SU-DHL-6 (cell line): Measurements from ENCODE around the gene MAPK14.

ENCODE experiments used
- H2AFZ ChIP-seq: fragments of 200-600 bp; sonication (generic); 2 replicates; pipeline ENCODE4 v1.6.1; 2014; ENCODE audit warnings: low read depth, mild to moderate bottlenecking, moderate library complexity, mixed read lengths, antibody characterized with exemption, low read length; ENCODE audit not compliant: severe bottlenecking
- H3F3A ChIP-seq: fragments of 200-600 bp; shearing (Covaris generic); 2 replicates; pipeline ENCODE4 v1.6.0; 2016; ENCODE audit warnings: antibody characterized with exemption, mild to moderate bottlenecking; ENCODE audit not compliant: insufficient read depth
- H3K27ac ChIP-seq: fragments of 200-600 bp; sonication (generic); 2 replicates; pipeline ENCODE4 v1.5.1; 2016; ENCODE audit warnings: low read depth, mild to moderate bottlenecking, low read length, moderate library complexity, mixed read lengths
- H3K27me3 ChIP-seq: fragments of 200-600 bp; sonication (generic), shearing (Covaris generic); 2 replicates; pipeline ENCODE4 v1.6.0; 2014; ENCODE audit warnings: mild to moderate bottlenecking, low read length
- H3K36me3 ChIP-seq: fragments of 200-600 bp; sonication (generic); 2 replicates; pipeline ENCODE4 v1.6.1; 2014; ENCODE audit warnings: mild to moderate bottlenecking, low read length, mixed read lengths
- H3K4me2 ChIP-seq: fragments of 300-600, 200-600 bp; shearing (Covaris generic), sonication (generic); 2 replicates; pipeline ENCODE4 v1.6.0; 2014; ENCODE audit warnings: low read length, low read depth, mild to moderate bottlenecking; ENCODE audit not compliant: poor library complexity, severe bottlenecking
- H3K4me3 ChIP-seq: fragments of 200-600 bp; sonication (generic); 2 replicates; pipeline ENCODE4 v1.5.1; 2014; ENCODE audit warnings: antibody characterized with exemption, low read length, mild to moderate bottlenecking, mixed read lengths; ENCODE audit not compliant: insufficient read depth, poor library complexity, severe bottlenecking
- H3K79me2 ChIP-seq: fragments of 200-600 bp; sonication (generic); 2 replicates; pipeline ENCODE4 v1.6.1; 2014; ENCODE audit warnings: mild to moderate bottlenecking, low read length, moderate library complexity; ENCODE audit not compliant: insufficient read depth
- H3K9ac ChIP-seq: fragments of 200-600 bp; sonication (generic); 2 replicates; pipeline ENCODE4 v1.7.0; 2014; ENCODE audit warnings: mild to moderate bottlenecking, low read length
- H3K9me2 ChIP-seq: fragments of 200-600 bp; sonication (generic); replicated peaks from 2 replicates; pipeline ENCODE4 v1.6.1; 2014; ENCODE audit warnings: low read length; ENCODE audit not compliant: insufficient read depth
- H3K9me3 ChIP-seq: fragments of 200-600 bp; sonication (generic); 2 replicates; pipeline ENCODE4 v1.6.1; 2014; ENCODE audit warnings: low read length, mixed read lengths; ENCODE audit not compliant: insufficient read depth
- H4K20me1 ChIP-seq: fragments of 200-600 bp; sonication (generic); 2 replicates; pipeline ENCODE4 v1.6.1; 2014; ENCODE audit warnings: low read depth, mild to moderate bottlenecking, antibody characterized with exemption, low read length, moderate library complexity, mixed read lengths
- EZH2phosphoT487 ChIP-seq: fragments of 200-600 bp; sonication (generic), shearing (Covaris generic); conservative IDR thresholded peaks from 2 replicates; pipeline ENCODE4 v1.6.1; 2018; ENCODE audit warnings: mild to moderate bottlenecking, antibody characterized with exemption, low read length, moderate library complexity, mixed read lengths
- TF ChIP-seq, protein P1 (sequence below): fragments of 200-600 bp; sonication (generic); IDR thresholded peaks from one replicate; pipeline ENCODE4 v1.5.1; 2017; ENCODE audit warnings: antibody characterized with exemption, mild to moderate bottlenecking, low read length, moderate library complexity; ENCODE audit not compliant: insufficient read depth, poor library complexity, severe bottlenecking

Gene MAPK14

DNA sequence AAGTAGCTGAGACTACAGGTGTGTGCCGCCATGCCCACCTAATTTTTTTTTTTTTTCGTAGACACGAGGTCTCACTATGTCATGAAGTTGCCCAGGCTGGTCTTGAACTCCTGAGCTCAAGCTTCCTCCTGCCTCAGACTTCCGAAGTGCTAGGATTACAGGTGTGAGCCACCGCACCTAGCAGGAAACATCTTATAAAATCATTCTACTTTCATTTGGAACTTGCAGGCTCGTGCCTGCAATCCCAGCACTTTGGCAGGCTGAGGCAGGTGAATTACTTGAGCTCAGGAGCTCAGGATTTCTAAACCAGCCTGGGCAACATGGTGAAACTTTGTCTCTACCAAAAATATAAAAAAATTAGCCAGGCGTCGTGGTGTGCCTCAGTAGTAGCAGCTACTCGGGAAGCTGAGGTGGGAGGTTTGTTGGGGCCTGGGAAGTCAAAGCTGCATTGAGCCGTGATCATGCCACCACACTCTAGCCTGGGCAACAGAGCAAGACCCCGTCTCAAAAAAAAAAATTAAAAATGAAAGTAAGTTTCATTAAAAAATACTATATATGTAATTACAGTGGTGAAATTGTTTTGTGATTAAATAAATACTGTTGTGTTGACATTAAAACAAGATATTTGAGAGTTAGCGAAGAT, 15.1 kb downstream of the MAPK14 start:
- peaks cover 11% of the 10 kb centered on the region; the same call in 1 of the 2 replicates for H3F3A ChIP-seq
- no peaks in the 10 kb centered on the region for H3K36me3 ChIP-seq
- H3K9me3 ChIP-seq: no peaks in the 10 kb centered on the region
- TF ChIP-seq, protein P1, sequence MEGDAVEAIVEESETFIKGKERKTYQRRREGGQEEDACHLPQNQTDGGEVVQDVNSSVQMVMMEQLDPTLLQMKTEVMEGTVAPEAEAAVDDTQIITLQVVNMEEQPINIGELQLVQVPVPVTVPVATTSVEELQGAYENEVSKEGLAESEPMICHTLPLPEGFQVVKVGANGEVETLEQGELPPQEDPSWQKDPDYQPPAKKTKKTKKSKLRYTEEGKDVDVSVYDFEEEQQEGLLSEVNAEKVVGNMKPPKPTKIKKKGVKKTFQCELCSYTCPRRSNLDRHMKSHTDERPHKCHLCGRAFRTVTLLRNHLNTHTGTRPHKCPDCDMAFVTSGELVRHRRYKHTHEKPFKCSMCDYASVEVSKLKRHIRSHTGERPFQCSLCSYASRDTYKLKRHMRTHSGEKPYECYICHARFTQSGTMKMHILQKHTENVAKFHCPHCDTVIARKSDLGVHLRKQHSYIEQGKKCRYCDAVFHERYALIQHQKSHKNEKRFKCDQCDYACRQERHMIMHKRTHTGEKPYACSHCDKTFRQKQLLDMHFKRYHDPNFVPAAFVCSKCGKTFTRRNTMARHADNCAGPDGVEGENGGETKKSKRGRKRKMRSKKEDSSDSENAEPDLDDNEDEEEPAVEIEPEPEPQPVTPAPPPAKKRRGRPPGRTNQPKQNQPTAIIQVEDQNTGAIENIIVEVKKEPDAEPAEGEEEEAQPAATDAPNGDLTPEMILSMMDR: no peak
- no peak overlapping the region for H3K4me3 ChIP-seq
- no peak overlapping the region for H2AFZ ChIP-seq
- H3K9ac ChIP-seq: no peak overlapping the region
- H3K4me2 ChIP-seq: no peak overlapping the region
- H3K27me3 ChIP-seq: no peaks in the 10 kb centered on the region
- peaks cover 100% of the 10 kb centered on the region for H3K79me2 ChIP-seq
- no peak overlapping the region for H3K27ac ChIP-seq
- no peaks in the 10 kb centered on the region for H3K9me2 ChIP-seq
- peaks cover 63% of the 10 kb centered on the region for H4K20me1 ChIP-seq

DNA sequence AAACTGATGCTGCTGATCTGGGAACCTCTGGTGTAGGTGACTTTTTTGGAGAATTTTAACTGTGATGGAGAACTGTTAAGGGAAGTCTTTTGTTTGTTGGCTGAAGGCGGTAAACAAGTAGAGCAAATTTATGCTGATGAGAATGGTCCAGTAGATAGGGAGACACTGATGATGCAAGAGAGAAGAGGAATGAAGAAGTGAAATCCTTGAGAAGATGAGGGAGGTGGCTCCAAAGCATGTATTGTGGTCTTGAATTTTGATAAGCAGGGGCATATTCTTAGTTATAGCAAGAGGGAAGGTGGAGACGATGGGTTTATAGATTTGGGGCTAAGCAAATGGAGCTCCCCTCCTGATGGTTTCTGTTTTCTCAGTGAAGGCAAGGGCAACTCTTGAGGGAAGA, 22.0 kb downstream of the MAPK14 start:
- Histone ChIP-seq H3F3A (peaks cover 4% of the 10 kb centered on the region; the same call in 1 of the 2 replicates), H3K36me3 (peaks cover 20% of the 10 kb centered on the region), H3K4me2 (no peak overlapping the region), H2AFZ (no peak overlapping the region), H3K79me2 (peaks cover 96% of the 10 kb centered on the region), H3K4me3 (no peak overlapping the region), H3K27me3 (no peaks in the 10 kb centered on the region), H4K20me1 (peaks cover 42% of the 10 kb centered on the region), H3K9me3 (no peaks in the 10 kb centered on the region), H3K27ac (no peak overlapping the region), H3K9me2 (no peaks in the 10 kb centered on the region), H3K9ac (no peak overlapping the region)
- no peak for TF ChIP-seq EZH2phosphoT487
- TF ChIP-seq, protein P1: no peak

DNA sequence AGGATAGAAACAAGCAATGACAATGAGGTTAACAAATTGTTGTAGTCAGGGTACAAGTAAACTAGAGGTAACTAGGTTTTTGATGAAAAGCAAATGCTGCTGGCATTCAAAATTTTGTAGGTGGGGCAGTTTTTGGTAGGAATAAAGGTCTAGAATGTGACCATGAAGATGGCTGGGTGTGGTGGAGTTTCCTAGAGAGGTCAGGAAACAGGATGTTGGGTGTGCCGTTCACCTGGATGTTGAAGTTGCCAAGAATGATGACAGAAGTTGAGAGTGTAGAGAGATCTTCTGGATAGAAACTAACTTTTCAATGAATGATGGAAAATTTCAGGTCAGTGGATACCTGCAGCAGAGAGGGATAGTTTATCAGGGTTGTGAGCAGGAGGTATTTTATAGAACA, 22.7 kb downstream of the MAPK14 start:
- H3K79me2 ChIP-seq: peaks cover 96% of the 10 kb centered on the region
- H3K9me2 ChIP-seq: no peaks in the 10 kb centered on the region
- peaks cover 36% of the 10 kb centered on the region for H4K20me1 ChIP-seq
- H3F3A ChIP-seq: peaks cover 4% of the 10 kb centered on the region; the same call in 1 of the 2 replicates
- no peak overlapping the region for H3K9ac ChIP-seq
- peaks cover 27% of the 10 kb centered on the region for H3K36me3 ChIP-seq
- H2AFZ ChIP-seq: no peak overlapping the region
- H3K4me2 ChIP-seq: no peak overlapping the region
- H3K27ac ChIP-seq: no peak overlapping the region
- no peak overlapping the region for H3K4me3 ChIP-seq
- no peaks in the 10 kb centered on the region for H3K27me3 ChIP-seq
- TF ChIP-seq, protein P1: no peak
- no peak for TF ChIP-seq EZH2phosphoT487
- H3K9me3 ChIP-seq: no peaks in the 10 kb centered on the region
